ENCODE data around the gene TRIM66.

- no peak for TF ChIP-seq CTCF (IDR thresholded peaks at IDR 0.05; ENCODE audit: insufficient read depth, low read length)
- no peak for TF ChIP-seq REST (IDR thresholded peaks at IDR 0.05; ENCODE audit: insufficient replicate concordance, low read depth)
- no peak for TF ChIP-seq GABPA (IDR thresholded peaks at IDR 0.05; ENCODE audit: low read depth)
- TF ChIP-seq POLR2AphosphoS5 (IDR thresholded peaks at IDR 0.05; ENCODE audit: low read depth): no peak
Measured at GRCh38 chr11:8721609-8722500, 39.4 kb upstream of the TRIM66 start.

Data from HL-60 (cell line).